ENCODE data around the gene ATP6V1B1. TPM values are rescaled to one million over a fixed set of nuclear protein-coding genes. Genes with fewer than 3 reads are reported as not detected.

ATP6V1B1 gene
- total RNA-seq, 4 donors from 2014 or later, result 1.3 to 5.8 TPM; not detected in 2

GRCh38 chr2:70982971-70983370 lies 47.3 kb downstream of the ATP6V1B1 start:
- Histone ChIP-seq H3K4me1 (peaks cover 4 to 14% (median 9%) of the 10 kb centered on the region in 4 donors), H3K9me3 (no peaks in the 10 kb centered on the region), H3K27ac (no peak overlapping the region), H3K36me3 (peaks cover 0 to 16% (median 0%) of the 10 kb centered on the region in 3 donors), H3K27me3 (no peaks in the 10 kb centered on the region), H3K4me3 (no peak overlapping the region)
- DNase-seq, result no peak
- TF ChIP-seq POLR2A (IDR thresholded peaks at IDR 0.05), result no peak
- no peak for TF ChIP-seq CTCF (IDR thresholded peaks at IDR 0.05)

GRCh38 chr2:70983506-70984227 lies 48.0 kb downstream of the ATP6V1B1 start:
- H3K4me3 ChIP-seq, result no peak overlapping the region
- no peak overlapping the region for H3K27ac ChIP-seq
- peaks cover 0 to 8% (median 6%) of the 10 kb centered on the region in 4 donors for H3K4me1 ChIP-seq
- no peak for TF ChIP-seq CTCF (IDR thresholded peaks at IDR 0.05)
- TF ChIP-seq POLR2A (IDR thresholded peaks at IDR 0.05), result no peak
- H3K27me3 ChIP-seq, result no peaks in the 10 kb centered on the region
- peaks cover 0 to 23% (median 0%) of the 10 kb centered on the region in 3 donors for H3K36me3 ChIP-seq
- DNase-seq, result peak in 1 of 3 donors; percentile 37
- no peaks in the 10 kb centered on the region for H3K9me3 ChIP-seq

DNA sequence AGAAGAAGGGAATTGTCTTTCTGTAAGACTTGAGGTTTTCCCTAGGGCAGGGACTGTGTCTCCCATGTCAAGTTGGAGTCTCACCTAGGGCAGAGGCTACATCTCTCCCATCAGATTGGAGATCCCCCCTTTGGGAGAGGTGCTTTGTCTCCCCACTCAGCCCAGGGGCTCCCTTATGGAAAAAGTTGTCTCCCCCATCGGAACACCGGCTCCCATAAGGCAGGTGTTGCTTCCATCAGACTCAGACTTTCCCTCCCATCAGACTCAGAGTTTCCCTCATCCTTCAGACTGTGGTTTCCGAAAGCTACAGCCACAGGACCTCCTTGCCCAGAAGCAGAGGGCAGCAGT lies 48.5 kb downstream of the ATP6V1B1 start:
- Histone ChIP-seq H3K27ac (no peak overlapping the region), H3K36me3 (peaks cover 0 to 29% (median 0%) of the 10 kb centered on the region in 3 donors), H3K4me1 (peaks cover 0 to 8% (median 5%) of the 10 kb centered on the region in 4 donors), H3K4me3 (no peak overlapping the region), H3K9me3 (no peaks in the 10 kb centered on the region), H3K27me3 (no peaks in the 10 kb centered on the region)
- no peak for DNase-seq
- TF ChIP-seq POLR2A (IDR thresholded peaks at IDR 0.05), result no peak
- no peak for TF ChIP-seq CTCF (IDR thresholded peaks at IDR 0.05)

GRCh38 chr2:70984576-70985282 lies 49.0 kb downstream of the ATP6V1B1 start:
- no peak for TF ChIP-seq POLR2A (IDR thresholded peaks at IDR 0.05)
- peak; percentile 62 to 91 (median 87) for TF ChIP-seq CTCF (IDR thresholded peaks at IDR 0.05)
- H3K4me1 ChIP-seq, result peaks cover 0 to 8% (median 5%) of the 10 kb centered on the region in 4 donors
- H3K9me3 ChIP-seq, result no peaks in the 10 kb centered on the region
- no peak overlapping the region for H3K4me3 ChIP-seq
- H3K36me3 ChIP-seq, result peaks cover 0 to 34% (median 0%) of the 10 kb centered on the region in 3 donors
- DNase-seq, result peak; percentile 76 to 89 (median 86)
- H3K27ac ChIP-seq, result peak overlapping the region in 1 of 4 donors; percentile 16
- no peaks in the 10 kb centered on the region for H3K27me3 ChIP-seq

DNA sequence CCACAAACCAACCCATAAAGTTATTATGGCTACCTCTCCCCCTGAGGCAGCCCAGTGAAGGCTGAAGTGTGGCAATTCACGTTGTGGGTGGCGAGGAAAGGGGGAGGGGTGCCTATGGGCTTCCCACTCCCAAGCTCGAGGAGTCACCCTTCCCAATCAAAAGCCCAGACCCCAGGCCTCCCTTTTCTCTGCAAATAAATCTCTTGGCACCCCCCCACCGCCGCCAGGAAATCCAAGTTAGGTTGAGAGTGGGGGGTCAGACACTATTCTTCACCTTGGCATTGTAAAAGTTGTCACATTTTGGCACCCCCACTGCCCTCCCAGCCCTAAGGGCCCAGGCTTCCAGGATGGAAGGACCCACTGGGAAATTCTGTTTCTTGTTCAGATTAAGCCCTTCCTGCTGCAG lies 49.6 kb downstream of the ATP6V1B1 start:
- peaks cover 0 to 8% (median 5%) of the 10 kb centered on the region in 4 donors for H3K4me1 ChIP-seq
- DNase-seq, result no peak
- H3K27ac ChIP-seq, result peak overlapping the region in 1 of 4 donors; percentile 16
- H3K27me3 ChIP-seq, result no peaks in the 10 kb centered on the region
- no peak overlapping the region for H3K4me3 ChIP-seq
- H3K36me3 ChIP-seq, result peaks cover 0 to 39% (median 0%) of the 10 kb centered on the region in 3 donors
- no peaks in the 10 kb centered on the region for H3K9me3 ChIP-seq
- TF ChIP-seq CTCF (IDR thresholded peaks at IDR 0.05) (no peak), POLR2A (IDR thresholded peaks at IDR 0.05) (no peak)
